NCI-H1694 (cell line): ENCODE results near the gene INO80.
"Not testable (repeated sequence)": the region's sequence is repeated elsewhere in the genome, so short reads cannot be mapped to it uniquely, and the experiment has no call there.

Source experiments
- DNase-seq: peaks from one replicate; lab custom pipeline; 2025; lab: John Stamatoyannopoulos, UW

The INO80 gene

GRCh38 chr15:41116116-41116961, at the start of gene INO80:
Gene INO80 (minus strand): TSS chr15:41116280. CDS start chr15:41096310, 19,970 bp downstream.
- DNase-seq, result peak; percentile 94

- no peak for DNase-seq
These were observed 45.7 kb upstream of the INO80 start for GRCh38 chr15:41161736-41162135.

GRCh38 chr15:41161336-41161735, 45.3 kb upstream of the INO80 start:
- no peak for DNase-seq

GRCh38 chr15:41160639-41161315, 44.7 kb upstream of the INO80 start:
- no peak for DNase-seq

- DNase-seq, result no peak
These were observed 38.3 kb upstream of the INO80 start for GRCh38 chr15:41154412-41154811.

GRCh38 chr15:41153733-41154132, 37.7 kb upstream of the INO80 start:
- no peak for DNase-seq

GRCh38 chr15:41151451-41152005, 35.4 kb upstream of the INO80 start:
- no peak for DNase-seq

GRCh38 chr15:41150279-41150678, 34.2 kb upstream of the INO80 start:
- no peak for DNase-seq

- DNase-seq, result no peak
These were observed 32.0 kb upstream of the INO80 start for GRCh38 chr15:41148065-41148464.

GRCh38 chr15:41139619-41140018, 23.5 kb upstream of the INO80 start:
- DNase-seq, result no peak

GRCh38 chr15:41139112-41139511, 23.0 kb upstream of the INO80 start:
- not testable (repeated sequence) for DNase-seq

- not testable (repeated sequence) for DNase-seq
These were observed 19.5 kb upstream of the INO80 start for GRCh38 chr15:41135580-41135979.

GRCh38 chr15:41133454-41133853, 17.4 kb upstream of the INO80 start:
- DNase-seq, result no peak

GRCh38 chr15:41132094-41132493, 16.0 kb upstream of the INO80 start:
- not testable (repeated sequence) for DNase-seq

GRCh38 chr15:41128174-41128902, 12.3 kb upstream of the INO80 start:
- no peak for DNase-seq

GRCh38 chr15:41125931-41126642, 10.0 kb upstream of the INO80 start:
- DNase-seq, result no peak

GRCh38 chr15:41125063-41125669, 9.1 kb upstream of the INO80 start:
- no peak for DNase-seq

- DNase-seq, result no peak
These were observed 8.0 kb upstream of the INO80 start for GRCh38 chr15:41124058-41124457.

- no peak for DNase-seq
These were observed 6.8 kb upstream of the INO80 start for GRCh38 chr15:41122849-41123248.

GRCh38 chr15:41121951-41122350, 5.9 kb upstream of the INO80 start:
- no peak for DNase-seq

GRCh38 chr15:41116962-41117252, 827 bp upstream of the INO80 start:
- no peak for DNase-seq
